RPMI7951 (cell line): ENCODE results near the gene MRPS11. TPM values are rescaled to one million over a fixed set of nuclear protein-coding genes. Genes with fewer than 3 reads are reported as not detected.

Source experiments
- total RNA-seq: library from RNA; depleted of rRNA; stranded (reverse); fragments of >200 nt; shearing (Covaris generic); gene quantifications from 2 replicates; pipeline ENCODE4 v1.2.3, GENCODE V29; 2014; rRNA removed

Gene MRPS11
- total RNA-seq, 1 experiment from 2014 or later, result 99.8 TPM

Other genes starting within 250 kb of the MRPS11 start
- 0.10 and 1.3 TPM in 2 replicates for gene NTRK3, start 211.0 kb upstream of the MRPS11 start, total RNA-seq
- 24.9 and 51.0 TPM in 2 replicates for gene MRPL46, start 320 bp upstream of the MRPS11 start, total RNA-seq
- 6.5 and 8.3 TPM in 2 replicates for gene DET1, start 79.0 kb downstream of the MRPS11 start, total RNA-seq
- 11.3 and 15.6 TPM in 2 replicates for gene AEN, start 153.6 kb downstream of the MRPS11 start, total RNA-seq
- gene ISG20, start 171.3 kb downstream of the MRPS11 start, total RNA-seq, result 7.8 and 8.3 TPM in 2 replicates